GM10847 (cell line): ENCODE data around the gene TMSB10.
A peak's percentile ranks its signal among the peaks of the same experiment; 100 is the strongest.

Source experiments
- POLR2A ChIP-seq: IDR thresholded peaks from 2 replicates; pipeline ENCODE4 v1.6.1; 2011; ENCODE audit not compliant: insufficient read length; ENCODE audit errors: extremely low read depth

Gene TMSB10

DNA sequence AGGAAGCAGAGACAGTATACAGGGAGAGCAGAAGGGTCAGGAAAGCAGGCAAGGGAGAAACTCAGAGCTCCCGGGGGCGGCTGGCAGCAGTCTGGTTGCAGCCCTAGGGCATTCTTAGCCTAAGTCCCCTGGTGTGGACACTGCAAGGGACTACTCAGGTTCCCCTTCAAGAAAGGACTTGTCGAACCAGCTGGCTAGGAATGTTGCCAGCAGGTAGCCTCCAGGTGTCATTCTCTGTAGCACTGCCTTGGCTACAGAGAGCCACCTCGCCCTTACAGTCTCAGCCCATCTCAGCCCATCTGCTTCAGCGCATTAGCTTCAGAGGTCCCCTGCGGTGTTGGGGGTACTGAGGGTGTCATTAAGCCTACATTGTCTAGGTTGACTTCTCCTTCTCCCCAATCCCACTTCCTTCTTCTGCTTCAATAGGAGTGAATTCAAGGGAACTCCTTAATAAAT is 11.3 kb upstream of the TMSB10 start:
- TF ChIP-seq POLR2A: no peak

DNA sequence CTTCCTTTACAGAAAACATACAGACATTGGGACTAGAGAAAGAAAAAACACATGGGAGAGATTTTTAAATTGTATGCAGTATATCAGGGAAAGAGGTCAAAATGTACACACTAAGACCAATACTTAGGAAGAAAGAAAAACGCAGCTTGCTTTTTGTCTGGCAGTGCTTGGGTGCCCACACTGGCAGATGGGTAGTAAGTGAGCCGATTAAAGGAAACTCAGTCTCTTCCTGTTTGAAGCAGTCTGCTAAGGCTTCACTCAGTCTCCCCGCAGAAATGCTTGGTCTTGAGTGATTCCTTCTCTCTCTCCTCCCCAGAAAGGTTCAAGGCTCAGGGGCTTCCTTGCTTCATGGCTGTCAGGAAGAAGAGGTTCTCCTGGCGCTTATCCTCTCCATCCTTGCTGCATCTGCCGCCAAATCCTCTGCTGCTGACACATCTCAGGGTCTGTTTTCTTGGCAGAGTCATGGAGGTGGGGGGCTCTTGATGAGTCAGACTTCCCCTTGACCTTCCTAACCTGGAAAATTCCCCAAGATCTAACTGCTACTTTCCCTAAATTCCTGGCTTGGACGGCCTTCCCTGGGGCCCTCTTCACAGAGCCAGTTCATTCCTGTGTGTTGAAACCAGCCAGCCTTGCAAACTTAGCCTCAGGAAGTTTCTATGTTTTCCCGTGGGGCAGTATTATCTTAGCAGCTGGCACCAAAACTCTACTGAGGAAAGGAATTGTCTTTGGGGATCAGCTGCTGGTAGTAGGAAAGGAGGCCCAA is 10.5 kb upstream of the TMSB10 start:
- TF ChIP-seq POLR2A: no peak

DNA sequence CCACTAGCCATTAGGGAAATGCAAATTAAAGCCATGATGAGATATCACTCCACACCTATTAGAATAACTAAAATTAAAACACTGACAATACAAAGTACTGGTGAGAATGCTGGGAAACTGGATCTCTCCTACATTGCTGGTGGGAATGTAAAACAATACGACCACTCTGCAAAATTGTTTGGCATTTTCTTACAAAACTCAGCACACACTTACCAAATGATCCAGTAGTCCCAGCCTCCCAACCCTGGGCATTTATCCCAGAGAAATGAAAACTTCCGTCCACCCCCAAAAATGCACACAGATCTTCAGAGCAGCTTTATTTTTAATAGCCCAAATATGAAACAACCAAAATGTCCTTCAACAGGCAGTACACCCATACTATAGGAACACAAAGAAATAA is 8.9 kb upstream of the TMSB10 start:
- no peak for TF ChIP-seq POLR2A

DNA sequence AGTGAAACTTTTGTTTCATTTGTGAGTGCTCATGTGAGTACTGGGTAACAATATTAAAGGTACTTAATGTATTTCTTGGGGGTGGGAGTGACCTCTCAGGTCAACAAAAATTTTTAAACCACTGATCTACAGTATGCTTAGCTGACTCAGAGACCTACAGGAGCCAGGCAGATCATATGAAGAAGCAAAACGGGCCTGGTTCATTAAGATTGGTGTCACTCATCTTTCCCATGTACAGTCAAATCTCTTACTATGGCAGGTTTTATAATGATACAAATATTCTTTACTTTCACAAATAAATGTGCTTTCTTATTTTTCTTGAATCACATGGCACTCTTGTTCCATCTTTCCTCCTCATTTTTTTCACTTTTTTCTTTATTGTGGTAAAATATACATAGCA is 7.7 kb upstream of the TMSB10 start:
- TF ChIP-seq POLR2A: no peak

GRCh38 chr2:84899304-84900204 is 5.9 kb upstream of the TMSB10 start:
- TF ChIP-seq POLR2A: no peak

GRCh38 chr2:84900971-84901370 is 4.5 kb upstream of the TMSB10 start:
- no peak for TF ChIP-seq POLR2A

DNA sequence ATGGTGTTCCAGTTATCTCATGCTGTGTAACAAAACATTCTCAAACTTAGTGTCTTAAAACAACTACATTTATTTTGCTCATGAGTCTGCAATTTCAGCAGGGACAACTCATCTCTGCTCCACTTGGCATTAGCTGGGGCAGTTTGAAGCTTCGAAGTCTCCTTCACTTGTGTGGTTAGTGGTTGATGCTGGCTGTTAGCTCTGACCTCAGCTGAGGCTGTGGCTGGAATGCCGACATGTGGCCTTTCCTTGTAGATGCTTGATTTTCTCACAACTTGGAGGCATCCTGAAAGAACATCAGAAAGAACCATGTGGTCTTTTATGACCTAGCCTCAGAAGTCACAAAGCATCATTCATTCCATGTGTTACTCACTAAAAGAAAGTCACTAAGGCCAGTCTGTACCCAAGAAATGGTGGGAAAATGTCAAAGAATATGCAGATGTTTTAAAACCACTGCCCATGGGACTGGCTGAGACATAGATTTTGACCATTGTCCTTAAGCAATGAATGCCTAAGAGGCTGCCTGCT is 3.8 kb upstream of the TMSB10 start:
- TF ChIP-seq POLR2A: no peak

DNA sequence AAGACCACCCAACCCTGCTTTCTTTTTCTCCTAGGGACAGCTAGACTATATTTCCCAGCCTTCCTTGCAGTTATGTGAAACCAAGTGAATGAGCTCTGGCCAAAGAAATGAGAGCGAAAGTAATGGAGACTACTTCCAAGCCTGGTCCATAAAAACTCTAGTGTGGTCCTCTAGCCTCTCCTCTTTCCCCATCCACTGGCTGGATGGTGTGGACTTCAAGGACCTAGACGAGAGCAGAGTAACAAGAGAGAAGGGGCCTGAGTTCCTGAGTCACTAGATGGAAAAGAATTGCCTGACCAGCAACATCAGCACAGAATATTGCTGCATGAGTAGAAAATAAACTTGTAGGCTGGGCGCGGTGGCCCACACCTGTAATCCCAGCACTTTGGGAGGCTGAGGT is 2.9 kb upstream of the TMSB10 start:
- TF ChIP-seq POLR2A: no peak

GRCh38 chr2:84904151-84904550 is 1.3 kb upstream of the TMSB10 start:
- TF ChIP-seq POLR2A: no peak

- TF ChIP-seq POLR2A: no peak
Observed at GRCh38 chr2:84904717-84905174, 710 bp upstream of the TMSB10 start.

- TF ChIP-seq POLR2A: no peak
Observed at GRCh38 chr2:84906108-84906899, 848 bp downstream of the TMSB10 start.

- peak; percentile 49 for TF ChIP-seq POLR2A
Observed at GRCh38 chr2:84906900-84907714, 1.7 kb downstream of the TMSB10 start.

DNA sequence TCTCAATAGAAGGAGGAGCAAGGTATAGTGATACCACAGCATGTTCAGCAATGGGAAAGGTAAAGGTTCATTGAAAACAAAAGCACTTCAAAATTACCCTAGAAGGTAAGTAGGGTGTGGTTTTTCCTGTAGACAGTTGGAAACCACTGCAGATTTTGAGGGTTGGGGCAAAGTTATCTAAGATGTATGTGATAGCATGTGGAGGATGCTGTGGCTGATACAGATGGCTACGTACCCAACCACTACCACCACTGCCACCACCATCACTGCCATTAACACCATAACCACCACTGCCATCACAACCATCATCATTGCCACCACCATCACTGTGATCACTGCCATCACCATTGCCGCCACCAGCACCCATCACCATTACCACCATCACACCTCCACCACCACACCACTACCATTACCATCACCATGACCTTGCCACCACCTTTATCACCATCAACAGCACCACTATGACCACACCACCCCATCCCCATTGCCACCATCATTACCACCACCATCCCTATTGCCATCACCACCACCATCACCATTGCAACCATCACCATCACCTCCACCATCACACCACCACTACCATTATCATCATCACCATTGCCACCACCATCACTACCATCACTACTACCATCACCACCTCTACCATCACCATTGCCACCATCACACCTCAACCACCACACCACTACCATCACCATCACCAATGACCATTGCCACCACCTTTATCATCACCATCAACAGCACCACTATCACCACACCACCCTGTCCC is 3.7 kb downstream of the TMSB10 start:
- no peak for TF ChIP-seq POLR2A
